Panc1 (cell line): ENCODE measurements around the gene WDR48.

Source experiments
- POLR2AphosphoS5 ChIP-seq: IDR thresholded peaks from 2 replicates; pipeline ENCODE4 v1.6.1; 2012; ENCODE audit warnings: mild to moderate bottlenecking, low read depth, low read length, moderate library complexity
- SIN3A ChIP-seq: IDR thresholded peaks from 2 replicates; pipeline ENCODE4 v1.6.1; 2012; ENCODE audit warnings: low read depth, mild to moderate bottlenecking, low read length, moderate library complexity, borderline replicate concordance; ENCODE audit not compliant: insufficient read depth
- TCF7L2 ChIP-seq: IDR thresholded peaks from 2 replicates; pipeline ENCODE4 v1.6.1; 2011; ENCODE audit warnings: mild to moderate bottlenecking, low read depth, low read length, inconsistent platforms
- TF ChIP-seq, protein P1 (sequence below): fragments of 450-650 bp; IDR thresholded peaks from 2 replicates; pipeline ENCODE4 v1.5.1; 2017; ENCODE audit warnings: mild to moderate bottlenecking
- TF ChIP-seq, protein P2 (sequence below), 2 experiments: IDR thresholded peaks; 2 replicates each; pipeline ENCODE4 v1.6.1; 2011 to 2012; ENCODE audit warnings: low read depth in 2 of 2, control low read depth in 1 of 2, low read length in 1 of 2, mild to moderate bottlenecking in 1 of 2, moderate library complexity in 1 of 2; ENCODE audit not compliant: insufficient read depth in 1 of 2

- TF ChIP-seq, protein P1, sequence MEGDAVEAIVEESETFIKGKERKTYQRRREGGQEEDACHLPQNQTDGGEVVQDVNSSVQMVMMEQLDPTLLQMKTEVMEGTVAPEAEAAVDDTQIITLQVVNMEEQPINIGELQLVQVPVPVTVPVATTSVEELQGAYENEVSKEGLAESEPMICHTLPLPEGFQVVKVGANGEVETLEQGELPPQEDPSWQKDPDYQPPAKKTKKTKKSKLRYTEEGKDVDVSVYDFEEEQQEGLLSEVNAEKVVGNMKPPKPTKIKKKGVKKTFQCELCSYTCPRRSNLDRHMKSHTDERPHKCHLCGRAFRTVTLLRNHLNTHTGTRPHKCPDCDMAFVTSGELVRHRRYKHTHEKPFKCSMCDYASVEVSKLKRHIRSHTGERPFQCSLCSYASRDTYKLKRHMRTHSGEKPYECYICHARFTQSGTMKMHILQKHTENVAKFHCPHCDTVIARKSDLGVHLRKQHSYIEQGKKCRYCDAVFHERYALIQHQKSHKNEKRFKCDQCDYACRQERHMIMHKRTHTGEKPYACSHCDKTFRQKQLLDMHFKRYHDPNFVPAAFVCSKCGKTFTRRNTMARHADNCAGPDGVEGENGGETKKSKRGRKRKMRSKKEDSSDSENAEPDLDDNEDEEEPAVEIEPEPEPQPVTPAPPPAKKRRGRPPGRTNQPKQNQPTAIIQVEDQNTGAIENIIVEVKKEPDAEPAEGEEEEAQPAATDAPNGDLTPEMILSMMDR, result no peak
- TF ChIP-seq, protein P2, sequence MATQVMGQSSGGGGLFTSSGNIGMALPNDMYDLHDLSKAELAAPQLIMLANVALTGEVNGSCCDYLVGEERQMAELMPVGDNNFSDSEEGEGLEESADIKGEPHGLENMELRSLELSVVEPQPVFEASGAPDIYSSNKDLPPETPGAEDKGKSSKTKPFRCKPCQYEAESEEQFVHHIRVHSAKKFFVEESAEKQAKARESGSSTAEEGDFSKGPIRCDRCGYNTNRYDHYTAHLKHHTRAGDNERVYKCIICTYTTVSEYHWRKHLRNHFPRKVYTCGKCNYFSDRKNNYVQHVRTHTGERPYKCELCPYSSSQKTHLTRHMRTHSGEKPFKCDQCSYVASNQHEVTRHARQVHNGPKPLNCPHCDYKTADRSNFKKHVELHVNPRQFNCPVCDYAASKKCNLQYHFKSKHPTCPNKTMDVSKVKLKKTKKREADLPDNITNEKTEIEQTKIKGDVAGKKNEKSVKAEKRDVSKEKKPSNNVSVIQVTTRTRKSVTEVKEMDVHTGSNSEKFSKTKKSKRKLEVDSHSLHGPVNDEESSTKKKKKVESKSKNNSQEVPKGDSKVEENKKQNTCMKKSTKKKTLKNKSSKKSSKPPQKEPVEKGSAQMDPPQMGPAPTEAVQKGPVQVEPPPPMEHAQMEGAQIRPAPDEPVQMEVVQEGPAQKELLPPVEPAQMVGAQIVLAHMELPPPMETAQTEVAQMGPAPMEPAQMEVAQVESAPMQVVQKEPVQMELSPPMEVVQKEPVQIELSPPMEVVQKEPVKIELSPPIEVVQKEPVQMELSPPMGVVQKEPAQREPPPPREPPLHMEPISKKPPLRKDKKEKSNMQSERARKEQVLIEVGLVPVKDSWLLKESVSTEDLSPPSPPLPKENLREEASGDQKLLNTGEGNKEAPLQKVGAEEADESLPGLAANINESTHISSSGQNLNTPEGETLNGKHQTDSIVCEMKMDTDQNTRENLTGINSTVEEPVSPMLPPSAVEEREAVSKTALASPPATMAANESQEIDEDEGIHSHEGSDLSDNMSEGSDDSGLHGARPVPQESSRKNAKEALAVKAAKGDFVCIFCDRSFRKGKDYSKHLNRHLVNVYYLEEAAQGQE (IDR thresholded peaks at IDR 0.05; ENCODE audit: insufficient read depth in 1 of 2, low read depth in 2 of 2, low read length in 1 of 2), result no peak
- TF ChIP-seq SIN3A (no peak), POLR2AphosphoS5 (no peak), TCF7L2 (no peak)
Measured at GRCh38 chr3:39024497-39024896, 27.3 kb upstream of the WDR48 start.
